Choroid plexus epithelial cell (primary cell): Measurements from ENCODE around the gene ARID3B.
"Not testable (repeated sequence)": the region's sequence is repeated elsewhere in the genome, so short reads cannot be mapped to it uniquely, and the experiment has no call there.

Experiments
- DNase-seq: peaks from one replicate; pipeline ENCODE4 v3.0.0-alpha.2; 2010; ENCODE audit warnings: low read depth
- H3K4me3 ChIP-seq: 2 replicates; pipeline ENCODE4 v1.5.1; 2011; ENCODE audit warnings: low read depth, mild to moderate bottlenecking, control low read depth, low read length, moderate library complexity
- TF ChIP-seq, protein P1 (sequence below): conservative IDR thresholded peaks from 2 replicates; pipeline ENCODE4 v1.5.1; 2011; ENCODE audit warnings: low read depth, mild to moderate bottlenecking, control low read depth, inconsistent platforms, low read length, moderate library complexity

The ARID3B gene

DNA sequence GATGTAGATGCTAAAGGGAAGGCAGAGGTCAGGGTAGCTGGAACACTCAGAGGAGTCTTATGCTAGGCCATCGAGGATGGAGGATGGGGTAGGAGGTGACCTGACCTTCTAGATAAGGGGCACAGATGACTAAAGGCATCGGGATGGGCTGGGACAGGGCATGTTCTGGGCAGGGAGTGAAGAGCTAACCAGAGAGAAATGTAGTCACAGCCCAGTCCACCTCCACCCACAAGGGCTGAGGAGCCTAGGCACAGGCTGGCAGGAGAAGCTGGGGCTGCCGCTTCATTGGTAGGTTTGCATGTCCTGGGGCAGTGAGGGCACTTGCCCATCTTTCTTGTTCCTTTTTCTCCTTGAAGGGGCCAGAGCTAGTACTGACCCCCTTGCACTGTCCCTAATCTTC is 87.2 kb downstream of the ARID3B start:
- TF ChIP-seq, protein P1, sequence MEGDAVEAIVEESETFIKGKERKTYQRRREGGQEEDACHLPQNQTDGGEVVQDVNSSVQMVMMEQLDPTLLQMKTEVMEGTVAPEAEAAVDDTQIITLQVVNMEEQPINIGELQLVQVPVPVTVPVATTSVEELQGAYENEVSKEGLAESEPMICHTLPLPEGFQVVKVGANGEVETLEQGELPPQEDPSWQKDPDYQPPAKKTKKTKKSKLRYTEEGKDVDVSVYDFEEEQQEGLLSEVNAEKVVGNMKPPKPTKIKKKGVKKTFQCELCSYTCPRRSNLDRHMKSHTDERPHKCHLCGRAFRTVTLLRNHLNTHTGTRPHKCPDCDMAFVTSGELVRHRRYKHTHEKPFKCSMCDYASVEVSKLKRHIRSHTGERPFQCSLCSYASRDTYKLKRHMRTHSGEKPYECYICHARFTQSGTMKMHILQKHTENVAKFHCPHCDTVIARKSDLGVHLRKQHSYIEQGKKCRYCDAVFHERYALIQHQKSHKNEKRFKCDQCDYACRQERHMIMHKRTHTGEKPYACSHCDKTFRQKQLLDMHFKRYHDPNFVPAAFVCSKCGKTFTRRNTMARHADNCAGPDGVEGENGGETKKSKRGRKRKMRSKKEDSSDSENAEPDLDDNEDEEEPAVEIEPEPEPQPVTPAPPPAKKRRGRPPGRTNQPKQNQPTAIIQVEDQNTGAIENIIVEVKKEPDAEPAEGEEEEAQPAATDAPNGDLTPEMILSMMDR: no peak
- DNase-seq: no peak
- no peak overlapping the region for H3K4me3 ChIP-seq

- DNase-seq: no peak
- TF ChIP-seq, protein P1: no peak
- no peak overlapping the region for H3K4me3 ChIP-seq
Measured at GRCh38 chr15:74628949-74629348, 87.9 kb downstream of the ARID3B start.

DNA sequence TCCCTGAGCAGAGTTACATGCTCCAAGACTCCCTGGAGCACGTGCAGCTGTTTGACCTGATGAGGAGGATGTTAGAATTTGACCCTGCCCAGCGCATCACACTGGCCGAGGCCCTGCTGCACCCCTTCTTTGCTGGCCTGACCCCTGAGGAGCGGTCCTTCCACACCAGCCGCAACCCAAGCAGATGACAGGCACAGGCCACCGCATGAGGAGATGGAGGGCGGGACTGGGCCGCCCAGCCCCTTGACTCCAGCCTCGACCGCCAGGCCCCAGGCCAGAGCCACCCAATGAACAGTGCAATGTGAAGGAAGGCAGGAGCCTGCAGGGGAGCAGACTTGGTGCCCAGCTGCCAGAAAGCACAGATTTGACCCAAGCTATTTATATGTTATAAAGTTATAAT is 88.7 kb downstream of the ARID3B start:
- not testable (repeated sequence) for H3K4me3 ChIP-seq, DNase-seq

GRCh38 chr15:74630284-74631086 is 89.5 kb downstream of the ARID3B start:
- TF ChIP-seq, protein P1: peak; percentile 49
- H3K4me3 ChIP-seq: no peak overlapping the region
- peak; percentile 34 for DNase-seq

- no peak overlapping the region for H3K4me3 ChIP-seq
- DNase-seq: no peak
- TF ChIP-seq, protein P1: no peak
Measured at GRCh38 chr15:74631087-74631385, 90.0 kb downstream of the ARID3B start.

GRCh38 chr15:74631408-74631807 is 90.4 kb downstream of the ARID3B start:
- TF ChIP-seq, protein P1: no peak
- no peak for DNase-seq
- H3K4me3 ChIP-seq: no peak overlapping the region

- H3K4me3 ChIP-seq: no peak overlapping the region
- DNase-seq: peak; percentile 73
- TF ChIP-seq, protein P1: peak; percentile 93
Measured at GRCh38 chr15:74631935-74632560, 91.0 kb downstream of the ARID3B start.
